ENCODE results near the gene HOXC5.

Gene HOXC5

DNA sequence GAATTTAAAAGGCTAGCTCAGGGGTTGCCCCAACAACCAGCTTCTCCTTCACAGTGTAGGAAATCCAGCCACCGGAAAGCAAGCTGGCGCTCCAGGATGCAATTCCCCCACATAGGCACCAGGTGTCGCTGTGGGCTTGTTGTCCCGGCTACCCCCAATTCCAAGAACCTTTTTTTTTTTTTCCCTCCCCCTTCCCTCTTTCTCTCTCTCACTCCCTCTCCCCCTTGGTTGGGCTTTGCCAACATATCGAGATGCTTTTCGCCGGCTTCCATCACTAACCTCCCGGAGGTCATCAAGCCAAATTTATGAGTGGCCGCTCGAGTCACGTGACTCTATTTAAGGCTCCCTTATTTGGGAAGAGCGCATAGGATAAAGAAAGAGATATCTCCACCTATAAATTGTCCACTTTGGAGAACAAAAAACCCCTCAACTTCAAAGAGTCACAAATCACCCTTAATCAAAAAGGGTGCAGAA is at the start of gene HOXC5:
Gene HOXC5, plus strand, starts transcription at position 424 of the 474 bp plus-strand sequence. CDS start 73 bp downstream, outside the sequence.
- peak; percentile 86 for DNase-seq

DNA sequence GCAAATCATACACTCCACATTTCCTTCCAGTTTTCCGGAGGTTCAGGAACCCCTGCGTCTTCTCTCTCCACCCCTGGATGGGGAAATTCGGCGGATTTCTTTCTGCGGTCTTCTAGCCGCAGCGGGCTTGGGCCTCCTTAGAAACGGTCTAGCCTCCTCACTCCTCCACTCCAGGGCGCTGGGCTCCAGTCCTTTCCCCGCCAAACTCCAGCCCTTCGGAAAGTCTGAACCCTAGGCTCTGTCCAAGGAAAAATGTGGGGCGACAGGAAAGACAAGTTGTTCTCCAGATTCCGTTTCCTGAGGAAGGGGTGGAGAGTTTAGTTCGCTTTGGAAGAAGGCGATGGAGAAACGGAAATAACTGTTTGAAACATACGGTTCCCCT is 49.3 kb upstream of the HOXC5 start:
- no peak for DNase-seq

DNA sequence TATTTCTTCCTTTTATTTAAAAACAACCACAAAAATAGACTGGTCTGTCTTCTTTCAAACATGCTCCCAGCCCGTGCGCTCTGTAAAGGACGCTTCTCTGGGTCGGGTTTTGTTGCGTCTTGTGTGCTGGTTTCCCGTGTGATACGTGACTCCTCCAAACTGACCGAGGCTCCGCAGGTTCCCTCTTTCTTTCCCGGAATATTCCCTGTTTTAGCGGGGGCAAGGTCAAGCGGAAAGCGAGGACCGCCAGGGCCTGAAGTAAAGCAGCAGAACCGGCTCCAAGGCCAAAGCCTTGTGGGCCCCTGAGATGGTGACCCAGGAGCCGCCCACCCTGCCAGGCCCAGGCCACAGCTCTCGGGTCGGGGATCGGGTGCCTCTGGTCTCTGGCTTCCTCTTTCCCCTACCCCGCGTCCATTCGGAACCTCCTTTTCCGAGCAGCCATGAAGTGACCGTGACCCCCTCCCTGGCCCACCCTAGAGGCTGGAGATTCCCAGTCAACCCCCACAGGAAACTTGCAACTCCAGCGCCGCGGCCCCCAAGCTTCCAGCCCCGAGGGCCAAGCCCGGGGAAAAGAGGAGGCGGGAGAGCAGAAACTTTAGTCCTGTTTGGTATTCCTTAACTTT is 48.8 kb upstream of the HOXC5 start:
- DNase-seq = no peak

DNA sequence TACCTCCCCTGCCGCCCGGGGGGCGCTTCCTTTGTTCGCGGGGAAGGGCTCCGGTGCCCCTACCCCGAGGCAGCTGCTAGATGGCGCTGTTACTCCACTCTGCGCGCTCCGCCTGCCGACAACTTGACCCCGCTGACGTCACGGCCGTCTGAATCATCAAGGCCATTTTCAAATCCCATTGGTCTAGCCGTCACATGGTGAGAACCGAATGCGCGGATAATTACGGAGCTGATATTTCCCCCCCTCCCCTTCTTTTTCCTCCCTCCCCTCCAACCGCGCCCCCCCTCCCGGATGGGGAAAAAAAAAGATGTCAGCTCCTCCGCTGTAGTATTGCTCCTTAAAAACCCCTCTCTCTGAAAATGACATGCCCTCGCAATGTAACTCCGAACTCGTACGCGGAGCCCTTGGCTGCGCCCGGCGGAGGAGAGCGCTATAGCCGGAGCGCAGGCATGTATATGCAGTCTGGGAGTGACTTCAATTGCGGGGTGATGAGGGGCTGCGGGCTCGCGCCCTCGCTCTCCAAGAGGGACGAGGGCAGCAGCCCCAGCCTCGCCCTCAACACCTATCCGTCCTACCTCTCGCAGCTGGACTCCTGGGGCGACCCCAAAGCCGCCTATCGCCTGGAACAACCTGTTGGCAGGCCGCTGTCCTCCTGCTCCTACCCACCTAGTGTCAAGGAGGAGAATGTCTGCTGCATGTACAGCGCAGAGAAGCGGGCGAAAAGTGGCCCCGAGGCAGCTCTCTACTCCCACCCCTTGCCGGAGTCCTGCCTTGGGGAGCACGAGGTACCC is 47.8 kb upstream of the HOXC5 start, which contains the start of gene HOXC10:
Gene HOXC10, plus strand, starts transcription at position 246 of the 791 bp plus-strand sequence. Its CDS starts 114 bp downstream, at position 360.
- peak; percentile 88 for DNase-seq

DNA sequence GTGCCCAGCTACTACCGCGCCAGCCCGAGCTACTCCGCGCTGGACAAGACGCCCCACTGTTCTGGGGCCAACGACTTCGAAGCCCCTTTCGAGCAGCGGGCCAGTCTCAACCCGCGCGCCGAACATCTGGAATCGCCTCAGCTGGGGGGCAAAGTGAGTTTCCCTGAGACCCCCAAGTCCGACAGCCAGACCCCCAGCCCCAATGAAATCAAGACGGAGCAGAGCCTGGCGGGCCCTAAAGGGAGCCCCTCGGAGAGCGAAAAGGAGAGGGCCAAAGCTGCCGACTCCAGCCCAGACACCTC is 47.2 kb upstream of the HOXC5 start:
- no peak for DNase-seq

DNA sequence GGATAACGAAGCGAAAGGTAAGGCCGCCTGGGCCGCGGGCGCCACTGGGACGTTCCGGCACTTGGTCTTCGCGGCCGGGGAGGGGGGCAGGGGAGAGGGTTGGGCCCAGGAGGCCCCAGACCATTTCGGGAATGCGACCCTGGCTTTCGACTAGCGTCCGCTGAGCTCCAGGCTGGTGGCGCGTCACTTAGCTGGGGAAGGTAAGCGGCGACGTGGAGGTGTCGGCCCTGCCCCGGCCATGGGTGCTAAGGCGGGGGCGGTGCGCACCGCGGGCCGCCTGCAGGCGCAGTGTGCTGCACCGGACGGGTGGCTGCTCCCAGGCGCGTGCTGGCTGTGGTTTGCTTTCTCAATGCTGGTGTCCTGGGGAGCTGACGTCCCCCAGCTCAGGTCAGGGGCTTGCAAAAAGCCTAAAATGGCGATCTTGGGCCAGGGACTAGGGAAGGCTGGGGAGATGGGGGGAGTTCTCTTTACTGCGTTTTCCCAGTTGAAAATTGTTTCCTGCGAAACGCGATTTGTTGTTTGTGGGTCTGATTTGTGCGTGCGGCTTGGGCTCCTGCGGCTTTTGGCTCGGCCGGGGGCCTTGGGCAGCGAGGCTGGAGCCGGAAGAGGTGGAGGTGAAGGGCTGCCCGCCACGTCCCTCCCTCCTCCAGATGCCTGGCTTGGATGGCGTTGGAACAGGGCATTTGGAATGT is 46.7 kb upstream of the HOXC5 start:
- DNase-seq = no peak

DNA sequence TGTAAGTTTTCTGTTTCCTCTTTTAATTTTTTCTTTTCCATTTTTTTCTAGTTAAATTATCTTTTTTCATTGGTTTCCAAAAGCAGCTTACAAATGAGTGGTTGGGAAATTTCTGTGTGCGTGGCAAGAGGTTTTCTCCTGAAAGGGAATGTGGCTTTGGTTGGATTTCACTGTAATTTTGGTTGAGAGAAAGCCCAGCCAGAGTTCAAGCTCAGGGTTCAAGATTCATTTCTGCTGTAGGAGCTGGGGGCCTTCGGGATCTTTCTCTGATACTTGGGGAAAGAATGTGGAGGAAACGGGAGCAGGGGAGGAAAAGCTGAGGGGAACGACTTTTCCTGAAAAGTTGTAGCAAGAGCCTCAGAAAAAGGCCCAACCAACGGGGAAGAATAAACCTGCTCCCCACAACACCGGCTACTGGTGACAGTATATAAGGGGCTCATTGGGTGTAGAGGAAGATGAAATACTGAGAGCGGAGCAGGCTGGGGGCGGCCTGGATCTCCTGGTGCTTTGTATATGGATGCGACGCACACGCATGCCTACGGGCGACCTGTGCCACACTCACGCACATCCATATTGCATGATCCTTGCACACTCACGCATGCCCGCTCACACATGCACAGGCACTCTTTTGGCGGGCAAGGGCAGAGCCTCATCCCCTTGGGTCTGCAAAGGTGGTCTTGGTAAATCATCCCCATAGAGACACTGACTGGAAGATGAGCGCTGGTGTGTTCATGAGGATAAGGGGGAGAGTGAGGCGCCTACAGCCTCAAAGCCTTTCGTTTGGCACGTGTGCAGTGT is 46.0 kb upstream of the HOXC5 start:
- no peak for DNase-seq

DNA sequence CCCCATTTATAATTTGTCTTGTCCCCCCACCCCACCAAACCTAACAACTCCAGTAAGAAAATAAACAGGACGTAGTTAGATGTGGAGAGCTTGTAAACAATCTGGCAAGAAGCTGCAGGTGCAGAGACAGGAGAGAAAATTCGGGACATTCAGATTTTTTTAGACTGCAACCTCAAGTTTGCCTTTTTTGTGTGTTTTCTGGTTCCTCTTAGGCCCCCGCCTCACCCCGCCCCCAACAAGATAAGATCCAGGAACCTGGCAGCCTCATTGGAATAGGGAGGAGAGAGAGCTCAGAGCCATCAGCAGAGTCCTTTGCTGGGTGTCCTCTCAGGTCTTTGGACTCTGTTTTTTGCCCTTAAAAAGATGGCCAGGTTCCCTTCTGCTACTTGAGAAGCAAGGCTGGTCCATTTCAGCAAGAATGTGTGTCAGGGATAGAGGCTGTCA is 45.0 kb upstream of the HOXC5 start:
- no peak for DNase-seq

DNA sequence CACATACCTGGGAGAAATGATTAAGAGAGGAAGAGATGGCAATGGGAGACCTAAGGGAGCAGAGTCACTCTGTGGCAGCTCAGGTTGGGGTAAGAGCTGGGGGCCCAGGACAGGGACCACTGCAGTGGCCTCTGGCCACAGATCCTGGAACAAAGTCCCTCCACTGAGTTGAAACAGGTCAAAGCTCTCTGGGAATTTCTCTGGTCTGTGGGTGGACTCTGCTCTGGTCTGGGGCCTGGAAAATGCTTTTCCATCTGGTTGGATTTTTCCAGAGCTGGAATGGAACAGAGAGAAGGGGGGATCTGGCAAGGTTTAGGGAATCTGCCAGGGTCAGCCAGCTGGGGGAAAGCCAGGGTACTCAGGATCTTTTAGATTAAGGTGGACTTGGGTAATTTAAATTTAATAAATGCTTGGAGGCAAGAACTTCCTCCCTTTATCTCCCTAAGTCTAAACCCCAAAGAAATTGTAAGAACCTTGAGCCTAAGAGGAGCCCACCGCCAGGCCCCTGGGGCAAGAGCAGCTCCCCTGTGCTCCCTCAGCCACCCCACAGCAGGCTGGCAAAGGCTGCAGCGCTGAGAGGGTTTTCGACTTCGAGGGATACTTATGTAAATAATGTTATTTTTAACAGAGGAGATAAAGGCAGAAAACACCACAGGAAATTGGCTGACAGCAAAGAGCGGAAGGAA is 44.2 kb upstream of the HOXC5 start:
- DNase-seq = no peak

DNA sequence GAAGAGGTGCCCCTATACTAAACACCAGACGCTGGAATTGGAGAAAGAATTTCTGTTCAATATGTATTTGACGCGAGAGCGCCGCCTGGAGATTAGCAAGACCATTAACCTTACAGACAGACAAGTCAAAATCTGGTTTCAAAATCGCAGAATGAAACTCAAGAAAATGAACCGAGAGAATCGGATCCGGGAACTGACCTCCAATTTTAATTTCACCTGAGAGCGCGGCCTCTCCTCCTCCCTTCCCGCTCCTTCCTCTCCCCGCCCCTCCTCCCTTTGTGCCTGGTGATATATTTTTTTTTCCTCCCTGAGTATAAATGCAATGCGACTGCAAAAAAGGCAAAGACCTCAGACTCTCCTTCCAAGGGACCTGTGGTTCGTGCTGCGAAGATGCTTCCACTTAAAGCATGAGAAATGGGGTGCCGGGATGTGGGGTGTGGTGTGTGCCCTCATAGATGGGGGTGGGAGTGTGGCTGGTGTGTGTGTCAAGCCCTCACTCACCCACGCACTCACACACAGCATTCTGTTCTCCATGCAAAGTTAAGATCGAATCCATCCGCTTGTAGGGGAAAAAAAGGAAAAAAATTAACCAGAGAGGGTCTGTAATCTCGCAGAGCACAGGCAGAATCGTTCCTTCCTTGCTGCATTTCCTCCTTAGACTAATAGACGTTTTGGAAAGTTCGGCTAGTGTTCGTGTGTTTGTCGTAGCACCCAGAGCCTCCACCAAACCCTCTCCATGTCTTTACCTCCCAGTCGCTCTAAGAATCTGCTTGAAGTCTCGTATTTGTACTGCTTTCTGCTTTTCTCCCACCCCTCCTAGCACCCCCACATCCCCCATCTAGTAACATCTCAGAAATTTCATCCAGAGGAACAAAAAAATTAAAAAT is 43.4 kb upstream of the HOXC5 start:
- no peak for DNase-seq

DNA sequence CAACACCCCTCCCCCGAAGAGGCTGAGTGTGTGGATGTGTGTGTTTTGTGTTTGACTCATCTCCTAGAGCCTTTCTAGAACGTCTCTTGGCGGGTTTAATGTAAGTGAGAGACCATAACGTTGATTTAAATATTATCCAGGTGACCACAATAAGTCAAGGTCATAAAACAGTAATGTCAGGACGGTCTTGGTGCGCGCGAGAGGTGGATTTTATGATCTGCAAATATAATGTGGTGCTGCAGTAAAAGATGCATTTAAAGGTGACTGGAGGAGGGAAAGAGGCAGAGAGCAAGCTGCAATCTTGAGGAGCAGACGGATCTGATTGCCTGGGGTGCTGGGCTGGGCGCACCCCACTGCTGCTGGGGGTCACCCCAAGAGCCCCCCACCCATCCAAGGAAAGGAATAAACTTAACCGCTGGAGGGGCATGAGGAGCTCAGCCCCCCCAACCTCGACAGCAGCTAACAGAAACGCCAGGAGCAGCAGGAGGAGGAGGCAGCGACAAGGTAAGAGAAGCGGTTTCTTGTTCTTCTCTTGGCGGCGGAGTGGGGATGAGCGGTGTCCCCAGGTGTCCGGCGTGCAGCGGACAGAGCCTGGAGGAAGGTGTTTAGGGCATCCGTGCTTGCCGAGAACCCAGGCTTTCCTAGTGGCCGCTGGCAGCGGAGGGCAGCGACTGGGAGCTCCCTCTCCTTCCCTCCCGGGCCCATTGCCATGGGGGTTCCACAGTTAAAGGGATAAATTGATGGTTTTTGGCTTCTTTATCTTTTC is 42.4 kb upstream of the HOXC5 start:
- DNase-seq = no peak

DNA sequence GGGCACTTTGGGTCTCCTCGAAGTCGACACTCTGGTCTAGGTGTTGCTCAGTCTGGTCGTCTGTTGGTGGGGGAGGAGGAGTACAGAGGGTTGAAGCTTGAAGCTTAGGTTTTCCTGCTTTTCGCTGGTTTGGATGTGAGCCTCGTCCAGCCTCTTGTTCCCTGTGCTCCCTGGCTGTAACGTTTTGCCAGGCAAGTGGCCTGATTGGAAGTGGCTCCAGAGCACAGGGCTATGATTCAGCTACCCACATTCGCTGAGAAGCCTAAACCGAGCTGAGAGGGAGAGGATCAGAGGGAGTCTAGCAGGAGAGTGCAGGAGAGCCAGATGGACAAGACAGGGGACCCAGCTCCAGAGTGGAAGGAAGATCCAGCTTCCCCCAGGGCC is 41.8 kb upstream of the HOXC5 start:
- DNase-seq = no peak

DNA sequence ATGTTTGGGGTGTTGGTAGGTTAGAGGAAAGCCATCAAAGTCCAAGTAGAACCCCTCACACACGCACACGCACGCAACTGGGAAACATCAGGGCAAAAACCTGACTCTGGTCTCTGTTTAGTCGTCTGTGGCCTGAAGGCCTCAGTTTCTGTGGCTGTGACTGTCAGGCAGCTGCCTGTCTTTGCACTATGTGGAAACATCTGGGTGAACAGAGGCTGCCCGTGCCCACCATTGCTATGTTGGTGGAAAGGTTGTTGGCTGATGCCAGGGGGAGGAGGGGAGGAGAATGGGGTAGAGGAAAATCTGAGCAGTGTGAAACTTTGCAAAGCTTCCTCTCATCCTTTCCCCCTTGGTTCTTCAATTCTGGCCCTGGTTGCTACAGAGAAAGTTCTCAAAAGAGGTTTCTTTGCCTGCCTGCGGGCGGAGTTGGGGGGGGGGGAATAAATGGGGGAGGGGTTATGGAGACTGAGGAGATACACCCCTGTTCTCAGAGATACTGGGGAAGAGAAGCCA is 40.4 kb upstream of the HOXC5 start:
- DNase-seq = no peak

DNA sequence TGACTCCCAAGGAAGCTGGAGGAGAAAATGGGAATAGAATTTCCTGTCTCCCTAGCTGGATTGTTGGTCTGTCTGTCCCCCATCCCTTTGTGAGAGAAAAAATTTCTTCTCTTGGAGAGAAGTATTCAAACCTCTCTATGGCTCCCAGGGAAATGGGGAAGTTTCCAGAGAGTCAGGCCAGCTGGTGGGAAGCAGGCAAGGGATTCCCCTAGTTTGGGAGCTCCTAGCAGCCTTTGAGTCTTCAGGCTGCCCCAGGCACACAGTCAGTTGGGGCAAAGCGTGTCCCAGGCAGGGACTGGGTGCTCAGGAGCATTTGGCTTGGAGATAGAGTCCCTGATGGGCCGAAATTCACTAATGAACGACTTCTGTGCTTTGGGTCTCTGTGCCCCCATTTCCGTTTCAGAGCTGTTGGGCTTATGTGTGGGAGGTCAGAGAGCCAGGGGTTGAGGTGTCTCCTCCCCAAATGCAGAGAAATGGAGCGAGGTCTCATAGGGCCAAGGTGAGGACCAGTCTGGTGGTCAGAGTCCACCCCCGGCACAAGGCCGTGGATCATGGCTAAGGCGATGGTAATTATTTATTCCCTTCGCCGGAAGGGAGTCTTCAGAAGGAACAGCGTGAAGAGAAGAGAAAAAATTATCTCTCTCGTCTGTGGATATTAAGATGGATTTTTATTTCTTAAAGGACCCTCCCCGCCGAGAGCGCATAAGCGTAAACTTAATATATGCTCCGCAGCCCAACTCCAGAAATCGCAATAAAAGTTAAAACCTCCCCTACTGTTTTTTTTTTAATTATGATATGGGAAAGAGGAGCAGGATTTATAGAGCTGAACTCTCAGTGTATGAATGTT is 39.5 kb upstream of the HOXC5 start:
- no peak for DNase-seq

DNA sequence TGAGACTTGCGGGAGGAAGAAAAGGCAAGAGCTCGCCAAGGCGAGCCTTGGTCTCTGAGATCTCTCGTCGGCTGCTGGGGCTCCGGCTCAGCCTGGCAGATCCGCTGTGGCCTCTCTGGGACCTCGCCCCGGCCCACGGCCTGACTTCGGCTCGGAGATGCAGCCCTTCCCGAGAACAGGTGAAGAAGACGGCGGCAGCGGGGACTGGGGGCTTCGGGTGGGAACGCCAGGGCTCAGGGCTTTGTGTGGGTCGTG is 38.9 kb upstream of the HOXC5 start:
- no peak for DNase-seq

DNA sequence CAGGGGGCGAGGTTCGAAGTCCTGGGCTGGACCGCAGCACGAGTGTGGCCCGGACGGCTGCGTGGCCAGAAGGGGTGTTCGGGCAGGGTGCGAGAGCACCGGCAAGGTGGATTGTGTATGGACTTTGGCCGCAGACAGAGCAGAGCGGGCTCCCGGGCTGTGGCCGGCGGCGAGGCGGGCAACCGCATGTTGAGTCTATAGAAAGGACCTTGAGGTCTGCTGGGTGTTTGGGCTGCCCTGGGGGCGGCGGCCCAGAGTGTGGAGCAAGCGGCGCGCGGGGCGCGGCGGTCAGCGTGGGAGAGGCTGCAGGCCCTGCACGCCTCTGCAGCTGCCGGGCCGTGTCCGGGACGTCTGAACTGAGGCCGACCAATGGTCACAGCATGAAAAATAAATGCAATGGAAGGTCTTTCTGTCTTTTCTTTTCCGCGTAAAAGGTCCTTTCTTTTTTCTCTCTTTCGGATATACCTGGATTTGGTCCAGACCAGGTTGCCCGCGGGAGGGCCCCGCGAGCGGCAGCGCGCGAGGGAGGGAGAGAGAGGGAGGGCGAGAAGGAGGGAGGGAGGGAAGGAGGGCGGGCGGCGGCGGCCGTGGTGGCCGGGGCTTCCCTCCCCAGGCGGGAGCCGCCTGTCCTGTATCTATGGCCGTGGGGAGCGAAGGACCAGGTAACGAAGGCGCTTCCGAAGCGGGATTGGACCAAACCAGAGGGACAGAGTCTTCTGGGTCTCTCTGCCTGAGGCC is 38.4 kb upstream of the HOXC5 start:
- DNase-seq = no peak

DNA sequence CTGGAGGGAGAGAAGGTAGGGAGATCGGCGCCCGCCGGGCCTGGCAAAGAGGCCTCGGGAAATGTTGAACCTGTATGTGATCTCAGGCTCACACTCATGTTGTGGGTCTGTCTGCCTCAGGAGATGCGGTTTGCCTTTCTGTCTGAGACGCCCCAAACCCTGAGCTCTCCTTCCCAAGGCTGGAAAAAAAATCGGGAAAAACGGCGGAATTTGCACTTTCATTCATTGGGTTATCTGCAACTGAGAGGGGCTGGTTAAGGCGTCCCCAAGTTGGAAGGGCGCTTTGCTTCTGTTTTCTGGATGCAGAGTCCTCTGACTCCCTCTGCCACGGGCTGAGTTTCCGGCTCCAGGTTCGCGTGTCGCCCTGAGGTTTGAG is 37.9 kb upstream of the HOXC5 start:
- no peak for DNase-seq

DNA sequence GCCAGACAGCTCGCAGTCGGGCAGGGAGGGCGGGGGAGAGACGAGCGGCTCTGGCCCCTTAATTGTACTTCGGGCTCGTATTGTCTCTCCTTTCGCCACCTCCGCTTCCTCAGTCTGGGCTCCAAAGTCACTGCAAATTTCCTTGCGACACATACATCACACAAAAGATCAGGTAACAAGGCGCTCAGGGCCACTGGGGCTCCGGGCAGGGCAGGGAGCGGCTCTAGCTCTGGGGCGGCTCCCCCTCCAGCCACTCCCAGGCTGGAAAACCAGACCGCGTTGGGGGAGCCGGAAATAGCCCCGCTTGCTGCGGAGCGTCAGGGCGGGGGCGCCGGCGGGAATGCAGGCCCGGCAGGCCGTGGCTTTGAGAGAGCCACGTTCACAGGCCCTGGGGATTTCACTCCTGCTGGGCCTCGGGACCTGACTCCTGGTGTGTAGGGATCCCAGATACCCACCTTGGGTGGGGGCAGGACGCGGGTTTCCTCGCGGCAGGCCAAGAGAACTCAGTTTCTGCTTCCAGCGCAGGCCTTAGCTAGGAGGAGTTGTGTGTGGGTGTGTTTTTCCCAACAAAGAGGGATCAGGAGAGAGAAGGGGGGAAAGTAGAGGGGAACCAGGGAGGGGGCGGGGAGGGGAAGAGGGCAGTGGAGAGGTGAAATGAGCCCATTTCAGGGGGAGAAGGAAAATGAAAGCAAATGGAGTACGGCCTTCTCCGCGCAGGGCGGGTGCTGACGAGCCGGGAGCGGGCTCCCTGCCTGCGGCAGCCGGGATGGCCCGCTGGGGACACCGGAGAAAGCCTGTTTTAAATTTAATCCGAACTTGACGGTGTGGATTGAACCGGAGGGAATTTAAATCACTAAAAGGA is 37.2 kb upstream of the HOXC5 start:
- no peak for DNase-seq
